ENCODE measurements around the gene PF4V1. TPM values are rescaled to one million over a fixed set of nuclear protein-coding genes. Genes with fewer than 3 reads are reported as not detected.
A peak's percentile ranks its signal among the peaks of the same experiment; 100 is the strongest.

The PF4V1 gene
- polyA plus RNA-seq, 3 donors, result 0.99 to 3.3 TPM; not detected in 1

GRCh38 chr4:73885574-73886267 lies 32.6 kb downstream of the PF4V1 start:
- Histone ChIP-seq H2AFZ (ENCODE audit: insufficient read depth, low read depth, low read length, poor library complexity, severe bottlenecking) (no peak overlapping the region), H3K27ac (ENCODE audit: low read depth in 1 of 2, low read length in 2 of 2) (no peak overlapping the region), H3K9me3 (replicated peaks in 1 of 2; ENCODE audit: control insufficient read depth in 1 of 2, insufficient read depth in 1 of 2, low read length in 2 of 2) (no peaks in the 10 kb centered on the region), H3K27me3 (ENCODE audit: control insufficient read depth in 2 of 2, insufficient read depth in 2 of 2, low read length in 2 of 2) (no peaks in the 10 kb centered on the region), H3K36me3 (replicated peaks in 1 of 2; ENCODE audit: control insufficient read depth in 1 of 2, insufficient read depth in 2 of 2, low read length in 2 of 2) (no peaks in the 10 kb centered on the region), H3K4me3 (replicated peaks in 1 of 3; ENCODE audit: low read depth in 2 of 3, low read length in 3 of 3) (no peak overlapping the region), H4K20me1 (ENCODE audit: insufficient read depth, low read length) (no peaks in the 10 kb centered on the region), H3K9ac (ENCODE audit: insufficient read depth, low read length, poor library complexity, severe bottlenecking) (no peak overlapping the region), H3K4me1 (ENCODE audit: control insufficient read depth in 1 of 2, insufficient read depth in 2 of 2, low read length in 2 of 2) (no peaks in the 10 kb centered on the region), H3K4me2 (replicated peaks; ENCODE audit: extremely low read depth, low read length, poor library complexity, severe bottlenecking) (no peak overlapping the region), H3K79me2 (ENCODE audit: insufficient read depth, low read length) (no peaks in the 10 kb centered on the region)
- Mint-ChIP-seq H3K4me1 (peaks cover 12% of the 10 kb centered on the region), H3K9me3 (no peaks in the 10 kb centered on the region), H3K36me3 (peaks cover 0 to 2% of the 10 kb centered on the region in 2 donors), H3K27me3 (ENCODE audit: low read depth in 3 of 3) (no peaks in the 10 kb centered on the region), H3K4me3 (no peak overlapping the region), H3K27ac (no peak overlapping the region)
- no peak for DNase-seq
- TF ChIP-seq CTCF (IDR thresholded peaks at IDR 0.05), result no peak
- intact Hi-C loops (cut with micrococcal nuclease), result no loop called here
- 100% methylated on average over 2 of the region's 4 CpGs for WGBS (ENCODE audit: insufficient coverage)

GRCh38 chr4:73891326-73891725 lies 38.2 kb downstream of the PF4V1 start:
- Histone ChIP-seq H3K79me2 (ENCODE audit: insufficient read depth, low read length) (no peaks in the 10 kb centered on the region), H3K9me3 (replicated peaks in 1 of 2; ENCODE audit: control insufficient read depth in 1 of 2, insufficient read depth in 1 of 2, low read length in 2 of 2) (no peaks in the 10 kb centered on the region), H4K20me1 (ENCODE audit: insufficient read depth, low read length) (no peaks in the 10 kb centered on the region), H3K27ac (ENCODE audit: low read depth in 1 of 2, low read length in 2 of 2) (peak overlapping the region; percentile 20 to 63), H3K9ac (ENCODE audit: insufficient read depth, low read length, poor library complexity, severe bottlenecking) (no peak overlapping the region), H3K4me2 (replicated peaks; ENCODE audit: extremely low read depth, low read length, poor library complexity, severe bottlenecking) (no peak overlapping the region), H3K27me3 (ENCODE audit: control insufficient read depth in 2 of 2, insufficient read depth in 2 of 2, low read length in 2 of 2) (no peaks in the 10 kb centered on the region), H2AFZ (ENCODE audit: insufficient read depth, low read depth, low read length, poor library complexity, severe bottlenecking) (peak overlapping the region; percentile 30), H3K4me3 (replicated peaks in 1 of 3; ENCODE audit: low read depth in 2 of 3, low read length in 3 of 3) (no peak overlapping the region), H3K4me1 (ENCODE audit: control insufficient read depth in 1 of 2, insufficient read depth in 2 of 2, low read length in 2 of 2) (peaks cover 15% of the 10 kb centered on the region in 2 donors), H3K36me3 (replicated peaks in 1 of 2; ENCODE audit: control insufficient read depth in 1 of 2, insufficient read depth in 2 of 2, low read length in 2 of 2) (no peaks in the 10 kb centered on the region)
- no peak for DNase-seq
- no CpG with 5 or more reads among the region's 4 CpGs for WGBS (ENCODE audit: insufficient coverage)
- H3K4me1 Mint-ChIP-seq, result peaks cover 16% of the 10 kb centered on the region
- no peaks in the 10 kb centered on the region for H3K36me3 Mint-ChIP-seq
- no peak overlapping the region for H3K4me3 Mint-ChIP-seq
- no peaks in the 10 kb centered on the region for H3K27me3 Mint-ChIP-seq (ENCODE audit: low read depth in 3 of 3)
- intact Hi-C loops (cut with micrococcal nuclease), result no loop called here
- H3K27ac Mint-ChIP-seq, result peak overlapping the region in 1 of 7 donors; percentile 50
- TF ChIP-seq CTCF (IDR thresholded peaks at IDR 0.05), result no peak
- no peaks in the 10 kb centered on the region for H3K9me3 Mint-ChIP-seq
